Measurements from ENCODE around the gene PAIP2.
A peak's percentile ranks its signal among the peaks of the same experiment; 100 is the strongest.
"Not testable (repeated sequence)": the region's sequence is repeated elsewhere in the genome, so short reads cannot be mapped to it uniquely, and the experiment has no call there.

PAIP2 gene

DNA sequence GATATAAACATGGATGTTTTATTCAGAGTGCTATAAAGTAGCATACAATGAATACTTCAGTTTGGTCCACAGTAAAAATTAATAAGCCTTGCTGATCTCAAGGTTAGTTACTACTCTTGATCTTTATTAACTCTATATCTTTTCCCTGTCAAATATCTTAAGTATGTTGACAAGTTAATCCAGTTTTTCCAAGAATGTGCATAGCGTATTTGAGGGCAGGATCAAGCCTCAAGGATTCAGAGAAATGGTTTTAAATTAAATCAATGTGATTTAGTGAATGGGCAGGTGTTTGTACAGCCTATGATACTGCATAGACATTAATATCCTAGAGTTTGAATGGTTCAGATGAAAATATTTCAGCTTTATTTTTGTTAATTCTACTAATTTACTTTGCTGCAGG is 27.4 kb upstream of the PAIP2 start:
- Histone ChIP-seq H3K27me3 (ENCODE audit: control insufficient read depth in 5 of 5, insufficient read depth in 4 of 5, low read length in 5 of 5) (no peaks in the 10 kb centered on the region), H3K27ac (ENCODE audit: low read depth, low read length) (no peak overlapping the region), H3K4me1 (ENCODE audit: control insufficient read depth in 5 of 5, insufficient read depth in 5 of 5, low read length in 5 of 5) (peaks cover 0 to 16% (median 3%) of the 10 kb centered on the region in 5 donors), H3K36me3 (ENCODE audit: control insufficient read depth in 5 of 5, insufficient read depth in 5 of 5, low read length in 5 of 5) (peaks cover 21 to 35% (median 27%) of the 10 kb centered on the region in 5 donors), H3K9ac (ENCODE audit: low read length in 5 of 5) (no peak overlapping the region), H3K9me3 (ENCODE audit: control insufficient read depth in 5 of 5, low read length in 5 of 5) (no peaks in the 10 kb centered on the region), H3K4me3 (ENCODE audit: low read depth in 1 of 5, low read length in 5 of 5) (no peak overlapping the region)

DNA sequence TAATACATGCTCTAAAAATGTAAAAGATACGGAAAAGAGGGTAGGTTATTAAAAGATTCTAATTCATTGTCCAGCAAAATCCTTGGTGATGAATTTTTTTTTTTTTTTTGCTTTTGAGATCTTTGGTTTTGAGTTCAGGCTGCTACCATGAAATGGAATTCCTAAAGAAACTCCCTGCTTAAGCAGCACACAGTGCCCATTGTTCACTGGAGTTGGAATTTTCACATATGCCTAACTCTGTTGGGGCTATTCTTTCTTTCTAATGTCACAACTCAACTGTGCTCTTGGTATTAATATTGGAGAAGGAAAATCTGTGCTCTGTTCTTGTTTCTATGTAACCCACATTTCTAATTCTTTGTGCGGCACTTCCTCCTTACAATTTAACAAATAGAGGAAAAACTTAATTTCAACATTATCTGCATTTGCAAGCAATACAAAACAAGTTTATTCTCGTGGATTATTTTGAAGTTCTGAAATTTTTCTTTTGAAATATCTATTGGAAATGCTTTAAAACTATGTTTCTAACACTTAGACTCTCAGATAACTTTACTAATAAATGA is 26.5 kb upstream of the PAIP2 start:
- H3K4me1 ChIP-seq (ENCODE audit: control insufficient read depth in 5 of 5, insufficient read depth in 5 of 5, low read length in 5 of 5), result peaks cover 0 to 11% (median 3%) of the 10 kb centered on the region in 5 donors
- H3K27ac ChIP-seq (ENCODE audit: low read depth, low read length), result no peak overlapping the region
- H3K9me3 ChIP-seq (ENCODE audit: control insufficient read depth in 5 of 5, low read length in 5 of 5), result no peaks in the 10 kb centered on the region
- H3K4me3 ChIP-seq (ENCODE audit: low read depth in 1 of 5, low read length in 5 of 5), result no peak overlapping the region
- peaks cover 21 to 42% (median 32%) of the 10 kb centered on the region in 5 donors for H3K36me3 ChIP-seq (ENCODE audit: control insufficient read depth in 5 of 5, insufficient read depth in 5 of 5, low read length in 5 of 5)
- H3K9ac ChIP-seq (ENCODE audit: low read length in 5 of 5), result no peak overlapping the region
- no peaks in the 10 kb centered on the region for H3K27me3 ChIP-seq (ENCODE audit: control insufficient read depth in 5 of 5, insufficient read depth in 4 of 5, low read length in 5 of 5)

DNA sequence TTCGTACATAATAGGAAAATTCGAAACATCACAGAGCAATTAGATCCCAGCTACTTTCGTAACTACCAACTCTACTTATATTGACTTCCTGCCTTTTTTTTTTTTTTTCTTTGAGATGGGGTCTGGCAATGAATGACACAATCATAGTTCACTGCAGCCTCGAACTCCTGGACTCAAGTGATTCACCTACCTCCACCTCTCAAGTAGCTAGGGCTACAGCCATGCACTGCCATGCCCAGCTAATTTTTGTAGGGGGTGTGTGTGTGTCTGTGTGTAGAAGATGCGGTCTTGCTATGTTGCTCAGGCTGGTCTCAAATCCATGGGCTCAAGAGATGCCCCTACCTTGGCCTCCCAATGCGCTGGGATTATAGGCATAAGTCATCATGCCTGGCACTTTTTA is 5.8 kb upstream of the PAIP2 start:
- H3K9me3 ChIP-seq (ENCODE audit: control insufficient read depth in 5 of 5, low read length in 5 of 5), result no peaks in the 10 kb centered on the region
- H3K27me3 ChIP-seq (ENCODE audit: control insufficient read depth in 5 of 5, insufficient read depth in 4 of 5, low read length in 5 of 5), result no peaks in the 10 kb centered on the region
- H3K4me1 ChIP-seq (ENCODE audit: control insufficient read depth in 5 of 5, insufficient read depth in 5 of 5, low read length in 5 of 5), result peaks cover 0 to 11% (median 9%) of the 10 kb centered on the region in 5 donors
- H3K36me3 ChIP-seq (ENCODE audit: control insufficient read depth in 5 of 5, insufficient read depth in 5 of 5, low read length in 5 of 5), result peaks cover 8 to 24% (median 9%) of the 10 kb centered on the region in 5 donors
- no peak overlapping the region for H3K4me3 ChIP-seq (ENCODE audit: low read depth in 1 of 5, low read length in 5 of 5)
- no peak overlapping the region for H3K9ac ChIP-seq (ENCODE audit: low read length in 5 of 5)
- no peak overlapping the region for H3K27ac ChIP-seq (ENCODE audit: low read depth, low read length)

DNA sequence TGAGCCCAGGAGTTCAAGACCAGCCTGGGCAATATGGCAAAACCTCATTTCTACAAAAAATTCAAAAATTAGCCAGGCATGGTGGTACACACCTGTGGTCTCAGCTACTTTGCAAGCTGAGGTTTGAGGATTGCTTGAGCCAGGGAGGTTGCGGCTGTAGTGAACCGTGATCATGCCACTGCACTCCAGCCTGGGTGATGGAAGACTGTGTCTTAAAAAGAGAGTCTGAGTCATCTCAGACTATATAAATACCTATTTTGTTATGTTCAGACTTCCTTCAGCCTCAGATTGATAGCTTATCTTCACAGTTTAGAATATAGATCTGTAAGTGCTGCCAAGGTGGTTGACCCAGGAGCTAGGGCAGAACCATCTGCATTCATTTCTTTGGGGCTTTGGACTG is 1.6 kb upstream of the PAIP2 start:
- H3K9me3 ChIP-seq (ENCODE audit: control insufficient read depth in 5 of 5, low read length in 5 of 5), result no peaks in the 10 kb centered on the region
- no peak overlapping the region for H3K9ac ChIP-seq (ENCODE audit: low read length in 5 of 5)
- no peak overlapping the region for H3K4me3 ChIP-seq (ENCODE audit: low read depth in 1 of 5, low read length in 5 of 5)
- peaks cover 0 to 3% (median 0%) of the 10 kb centered on the region in 5 donors for H3K36me3 ChIP-seq (ENCODE audit: control insufficient read depth in 5 of 5, insufficient read depth in 5 of 5, low read length in 5 of 5)
- peaks cover 4 to 36% (median 29%) of the 10 kb centered on the region in 5 donors for H3K4me1 ChIP-seq (ENCODE audit: control insufficient read depth in 5 of 5, insufficient read depth in 5 of 5, low read length in 5 of 5)
- H3K27ac ChIP-seq (ENCODE audit: low read depth, low read length), result no peak overlapping the region
- no peaks in the 10 kb centered on the region for H3K27me3 ChIP-seq (ENCODE audit: control insufficient read depth in 5 of 5, insufficient read depth in 4 of 5, low read length in 5 of 5)

DNA sequence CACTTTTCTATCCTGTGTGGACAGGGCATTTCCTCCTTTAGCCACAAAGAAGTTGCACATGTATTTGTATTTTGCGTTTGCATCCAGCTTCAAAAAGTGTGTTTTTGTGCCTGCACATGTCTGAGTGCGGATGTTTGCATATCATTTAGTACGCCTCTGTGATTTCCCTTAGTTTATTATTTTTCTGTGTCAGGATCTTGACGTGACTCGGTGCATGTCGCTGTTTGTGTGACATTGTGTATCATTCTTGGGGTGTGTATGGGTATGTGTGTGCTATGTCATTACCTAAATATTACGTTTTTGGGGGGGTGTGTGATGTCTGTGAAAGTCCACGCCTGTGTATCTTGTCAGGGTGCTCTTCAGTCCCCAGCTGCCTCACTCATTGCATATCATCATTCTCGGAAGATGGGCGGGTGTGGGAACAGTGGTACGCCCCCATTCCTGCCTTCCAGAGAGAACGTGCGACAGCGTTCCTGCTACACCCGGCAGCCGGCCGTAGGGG is 416 bp upstream of the PAIP2 start:
- H3K27me3 ChIP-seq (ENCODE audit: control insufficient read depth in 5 of 5, insufficient read depth in 4 of 5, low read length in 5 of 5), result no peaks in the 10 kb centered on the region
- peaks cover 0 to 3% (median 0%) of the 10 kb centered on the region in 5 donors for H3K36me3 ChIP-seq (ENCODE audit: control insufficient read depth in 5 of 5, insufficient read depth in 5 of 5, low read length in 5 of 5)
- H3K27ac ChIP-seq (ENCODE audit: low read depth, low read length), result peak overlapping the region; percentile 99
- peaks cover 4 to 36% (median 29%) of the 10 kb centered on the region in 5 donors for H3K4me1 ChIP-seq (ENCODE audit: control insufficient read depth in 5 of 5, insufficient read depth in 5 of 5, low read length in 5 of 5)
- H3K9ac ChIP-seq (ENCODE audit: low read length in 5 of 5), result peak overlapping the region in 4 of 5 donors; percentile 70 to 95 (median 74)
- peak overlapping the region; percentile 87 to 99 (median 96) for H3K4me3 ChIP-seq (ENCODE audit: low read depth in 1 of 5, low read length in 5 of 5)
- H3K9me3 ChIP-seq (ENCODE audit: control insufficient read depth in 5 of 5, low read length in 5 of 5), result no peaks in the 10 kb centered on the region

DNA sequence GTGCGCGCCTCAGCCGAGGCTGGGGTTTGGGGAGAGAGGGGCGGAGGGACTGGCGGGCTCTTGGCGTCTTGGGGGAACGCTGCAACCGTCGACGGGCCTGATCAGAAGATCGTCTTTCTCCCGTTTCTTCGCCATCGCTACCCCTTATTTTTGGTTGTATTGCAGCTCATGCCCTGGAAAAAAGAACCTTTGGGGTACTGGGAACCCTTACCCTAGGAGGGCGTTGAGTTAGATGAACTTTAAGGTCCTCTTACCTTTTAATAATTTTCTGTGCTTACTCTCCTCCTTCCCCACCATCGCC is 719 bp downstream of the PAIP2 start:
- H3K36me3 ChIP-seq (ENCODE audit: control insufficient read depth in 5 of 5, insufficient read depth in 5 of 5, low read length in 5 of 5), result peaks cover 0 to 3% (median 0%) of the 10 kb centered on the region in 5 donors
- H3K4me1 ChIP-seq (ENCODE audit: control insufficient read depth in 5 of 5, insufficient read depth in 5 of 5, low read length in 5 of 5), result peaks cover 4 to 36% (median 31%) of the 10 kb centered on the region in 5 donors
- H3K27ac ChIP-seq (ENCODE audit: low read depth, low read length), result peak overlapping the region; percentile 99
- H3K9ac ChIP-seq (ENCODE audit: low read length in 5 of 5), result peak overlapping the region; percentile 87 to 97 (median 95)
- H3K27me3 ChIP-seq (ENCODE audit: control insufficient read depth in 5 of 5, insufficient read depth in 4 of 5, low read length in 5 of 5), result no peaks in the 10 kb centered on the region
- peak overlapping the region; percentile 95 to 99 (median 97) for H3K4me3 ChIP-seq (ENCODE audit: low read depth in 1 of 5, low read length in 5 of 5)
- H3K9me3 ChIP-seq (ENCODE audit: control insufficient read depth in 5 of 5, low read length in 5 of 5), result no peaks in the 10 kb centered on the region

DNA sequence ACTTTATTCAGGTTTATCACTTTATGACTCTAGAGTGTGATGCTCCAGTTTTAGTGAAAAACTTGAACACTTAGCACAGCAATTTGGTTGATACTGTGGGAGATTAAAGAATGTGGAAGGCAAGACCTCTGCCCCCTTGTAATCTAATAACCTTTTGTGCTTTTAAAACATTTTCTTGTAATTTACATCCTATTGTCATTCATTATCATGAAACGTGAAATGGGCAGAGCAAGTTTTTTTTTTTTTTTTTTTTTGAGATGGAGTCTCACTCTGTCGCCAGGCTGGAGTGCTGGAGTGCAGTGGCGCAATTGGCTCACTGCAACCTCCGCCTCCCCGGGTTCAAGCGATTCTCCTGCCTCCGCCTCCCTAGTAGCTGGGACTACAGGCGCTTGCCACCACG is 1.8 kb downstream of the PAIP2 start:
- Histone ChIP-seq H3K9me3 (ENCODE audit: control insufficient read depth in 5 of 5, low read length in 5 of 5) (no peaks in the 10 kb centered on the region), H3K27ac (ENCODE audit: low read depth, low read length) (no peak overlapping the region), H3K36me3 (ENCODE audit: control insufficient read depth in 5 of 5, insufficient read depth in 5 of 5, low read length in 5 of 5) (peaks cover 0 to 3% (median 0%) of the 10 kb centered on the region in 5 donors), H3K9ac (ENCODE audit: low read length in 5 of 5) (peak overlapping the region in 1 of 5 donors; percentile 93), H3K4me3 (ENCODE audit: low read depth in 1 of 5, low read length in 5 of 5) (peak overlapping the region in 4 of 5 donors; percentile 22 to 96 (median 61)), H3K4me1 (ENCODE audit: control insufficient read depth in 5 of 5, insufficient read depth in 5 of 5, low read length in 5 of 5) (peaks cover 4 to 36% (median 31%) of the 10 kb centered on the region in 5 donors), H3K27me3 (ENCODE audit: control insufficient read depth in 5 of 5, insufficient read depth in 4 of 5, low read length in 5 of 5) (no peaks in the 10 kb centered on the region)

DNA sequence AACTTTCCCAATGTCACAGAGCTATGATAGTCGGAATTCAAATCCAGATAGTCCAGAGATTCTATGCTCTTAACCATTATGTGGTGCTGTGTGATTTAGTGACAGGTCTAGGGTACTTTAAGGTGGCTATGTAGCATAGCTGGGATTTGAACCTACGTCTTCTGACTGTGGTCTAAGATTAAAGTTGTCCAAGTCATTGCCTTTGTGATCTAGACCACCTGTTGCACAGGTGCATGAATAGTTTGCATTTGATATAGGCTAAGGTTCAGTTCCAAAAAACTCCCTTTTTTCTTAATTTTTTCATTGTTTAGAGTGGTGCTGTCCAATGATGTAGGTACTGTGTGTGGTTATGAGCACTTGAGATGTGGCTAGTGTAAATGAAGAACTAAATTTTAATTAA is 2.5 kb downstream of the PAIP2 start:
- H3K4me3 ChIP-seq (ENCODE audit: low read depth in 1 of 5, low read length in 5 of 5), result peak overlapping the region in 1 of 5 donors; percentile 0
- no peak overlapping the region for H3K9ac ChIP-seq (ENCODE audit: low read length in 5 of 5)
- H3K4me1 ChIP-seq (ENCODE audit: control insufficient read depth in 5 of 5, insufficient read depth in 5 of 5, low read length in 5 of 5), result peaks cover 4 to 36% (median 31%) of the 10 kb centered on the region in 5 donors
- no peak overlapping the region for H3K27ac ChIP-seq (ENCODE audit: low read depth, low read length)
- H3K27me3 ChIP-seq (ENCODE audit: control insufficient read depth in 5 of 5, insufficient read depth in 4 of 5, low read length in 5 of 5), result no peaks in the 10 kb centered on the region
- peaks cover 0 to 3% (median 0%) of the 10 kb centered on the region in 5 donors for H3K36me3 ChIP-seq (ENCODE audit: control insufficient read depth in 5 of 5, insufficient read depth in 5 of 5, low read length in 5 of 5)
- H3K9me3 ChIP-seq (ENCODE audit: control insufficient read depth in 5 of 5, low read length in 5 of 5), result no peaks in the 10 kb centered on the region

DNA sequence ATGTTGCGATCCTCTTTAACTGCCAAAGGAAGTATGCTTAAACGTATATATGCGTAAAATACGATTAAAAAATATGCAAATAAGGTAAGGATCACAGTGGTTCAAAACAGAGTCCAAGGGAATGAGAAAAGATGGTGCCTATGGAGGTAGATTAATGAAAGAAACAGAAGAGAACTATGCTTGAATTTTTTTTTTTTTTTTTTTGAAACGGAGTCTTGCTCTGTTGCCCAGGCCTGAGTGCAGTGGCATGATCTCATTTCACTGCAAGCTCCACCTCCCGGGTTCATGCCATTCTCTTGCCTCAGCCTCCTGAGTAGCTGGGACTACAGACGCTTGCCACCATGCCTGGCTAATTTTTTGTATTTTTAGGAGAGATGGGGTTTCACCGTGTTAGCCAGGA is 3.8 kb downstream of the PAIP2 start:
- not testable (repeated sequence) for H3K4me3 ChIP-seq (ENCODE audit: low read depth in 1 of 5, low read length in 5 of 5); H3K27ac ChIP-seq (ENCODE audit: low read depth, low read length); H3K9me3 ChIP-seq (ENCODE audit: control insufficient read depth in 5 of 5, low read length in 5 of 5); H3K27me3 ChIP-seq (ENCODE audit: control insufficient read depth in 5 of 5, insufficient read depth in 4 of 5, low read length in 5 of 5); H3K9ac ChIP-seq (ENCODE audit: low read length in 5 of 5); H3K36me3 ChIP-seq (ENCODE audit: control insufficient read depth in 5 of 5, insufficient read depth in 5 of 5, low read length in 5 of 5)
- H3K4me1 ChIP-seq (ENCODE audit: control insufficient read depth in 5 of 5, insufficient read depth in 5 of 5, low read length in 5 of 5), result peaks cover 4 to 36% (median 31%) of the 10 kb centered on the region in 5 donors

DNA sequence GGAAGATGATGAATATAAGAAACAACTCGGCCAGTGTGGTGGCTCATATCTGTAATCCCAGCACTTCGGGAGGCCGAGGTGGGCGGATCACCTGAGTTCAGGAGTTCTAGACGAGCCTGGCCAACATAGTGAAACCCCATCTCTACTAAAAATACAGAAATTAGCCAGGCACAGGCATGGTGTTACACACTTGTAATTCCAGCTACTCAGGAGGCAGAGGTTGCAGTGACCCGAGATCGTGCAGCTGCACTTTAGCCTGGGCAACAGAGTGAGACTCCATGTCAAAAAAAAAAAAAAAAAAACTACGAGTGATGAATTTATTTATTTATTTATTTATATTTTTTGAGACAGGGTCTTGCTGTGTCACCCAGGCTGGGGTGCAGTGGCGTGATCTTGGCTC is 6.2 kb downstream of the PAIP2 start:
- not testable (repeated sequence) for H3K4me3 ChIP-seq (ENCODE audit: low read depth in 1 of 5, low read length in 5 of 5); H3K9ac ChIP-seq (ENCODE audit: low read length in 5 of 5); H3K27ac ChIP-seq (ENCODE audit: low read depth, low read length); H3K9me3 ChIP-seq (ENCODE audit: control insufficient read depth in 5 of 5, low read length in 5 of 5); H3K36me3 ChIP-seq (ENCODE audit: control insufficient read depth in 5 of 5, insufficient read depth in 5 of 5, low read length in 5 of 5); H3K27me3 ChIP-seq (ENCODE audit: control insufficient read depth in 5 of 5, insufficient read depth in 4 of 5, low read length in 5 of 5)
- peaks cover 0 to 24% (median 21%) of the 10 kb centered on the region in 5 donors for H3K4me1 ChIP-seq (ENCODE audit: control insufficient read depth in 5 of 5, insufficient read depth in 5 of 5, low read length in 5 of 5)

Data from subcutaneous abdominal adipose tissue (tissue), 5 donors.